GM19438 (cell line): ENCODE results near the gene DGLUCY.
"Not testable (repeated sequence)": the region's sequence is repeated elsewhere in the genome, so short reads cannot be mapped to it uniquely, and the experiment has no call there.

Experiments used
- ATAC-seq: cut with Tn5 transposase; IDR thresholded peaks from one replicate; pipeline ENCODE4 v1.9.1; 2021; ENCODE audit warnings: low read depth; ENCODE audit not compliant: unreplicated experiment

The DGLUCY gene

DNA sequence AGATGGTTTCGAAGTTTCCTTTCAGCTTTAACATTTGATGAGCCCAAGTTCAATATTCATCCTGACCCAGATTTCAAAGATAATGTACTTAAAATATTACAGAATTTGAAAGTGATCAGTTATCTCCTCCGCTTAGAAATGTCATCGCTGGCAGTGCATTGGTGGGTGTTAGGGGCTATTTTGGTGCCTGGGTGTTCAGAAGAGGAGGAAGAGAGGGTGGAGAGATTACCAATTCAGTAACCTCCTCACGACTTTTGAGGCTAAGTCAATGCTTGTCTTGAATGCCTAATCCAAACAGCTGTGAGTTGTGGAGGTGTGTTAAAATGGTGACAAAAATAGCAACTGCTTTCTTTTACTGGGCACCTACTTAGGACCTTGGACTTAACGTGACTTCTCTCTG, 13.8 kb upstream of the DGLUCY start:
- no peak for ATAC-seq

DNA sequence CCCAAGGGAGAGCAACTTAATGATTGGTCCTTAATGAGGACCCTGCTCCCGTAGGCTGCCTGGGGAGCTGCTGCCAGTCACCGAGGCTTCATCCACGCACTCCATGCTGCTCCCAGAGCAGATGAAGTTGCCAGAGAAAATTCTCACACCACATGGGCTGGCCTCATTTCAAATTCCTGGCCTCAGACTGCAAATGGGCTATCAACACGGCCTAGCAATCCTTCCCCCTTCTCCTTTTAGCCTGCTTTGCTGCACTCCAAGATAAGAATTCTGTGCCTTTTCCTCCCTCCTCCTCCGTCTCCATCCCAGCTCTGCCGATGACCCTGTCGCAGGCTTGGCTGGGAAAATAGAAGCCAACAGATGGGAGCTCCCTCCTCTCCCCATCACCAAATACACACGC, 10.8 kb upstream of the DGLUCY start:
- ATAC-seq = no peak

DNA sequence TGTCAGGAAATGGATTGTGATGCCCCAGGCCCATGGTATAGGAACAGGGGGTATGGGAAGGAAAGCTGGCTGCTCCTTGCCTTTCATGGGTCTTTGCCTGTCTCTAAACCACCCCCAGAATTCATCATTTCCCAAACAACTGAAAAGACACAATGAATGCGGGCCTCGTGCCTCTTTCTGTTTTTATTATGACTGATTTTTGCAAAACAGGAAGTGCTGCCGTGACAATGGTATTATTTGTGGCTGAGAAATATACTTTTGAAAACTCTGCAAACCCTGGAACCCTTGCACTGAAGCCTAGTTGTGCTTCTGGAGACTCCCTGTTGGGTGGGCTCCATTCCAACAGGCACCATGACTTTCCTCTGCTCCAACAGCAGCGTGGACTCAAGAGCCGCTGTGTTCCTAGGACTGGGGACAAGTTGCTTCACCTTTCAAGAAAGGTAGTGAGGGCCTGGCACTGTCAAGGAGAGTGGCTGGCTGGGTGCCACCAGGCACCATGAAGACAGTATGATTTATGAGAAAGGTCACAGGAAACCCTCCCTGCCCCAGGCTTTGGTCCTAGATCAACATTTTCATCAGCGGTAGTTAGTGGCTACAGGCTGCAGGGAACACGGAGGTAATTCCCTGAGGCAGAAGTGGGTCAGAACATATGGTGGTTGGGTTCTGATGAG, 4.8 kb upstream of the DGLUCY start:
- no peak for ATAC-seq

DNA sequence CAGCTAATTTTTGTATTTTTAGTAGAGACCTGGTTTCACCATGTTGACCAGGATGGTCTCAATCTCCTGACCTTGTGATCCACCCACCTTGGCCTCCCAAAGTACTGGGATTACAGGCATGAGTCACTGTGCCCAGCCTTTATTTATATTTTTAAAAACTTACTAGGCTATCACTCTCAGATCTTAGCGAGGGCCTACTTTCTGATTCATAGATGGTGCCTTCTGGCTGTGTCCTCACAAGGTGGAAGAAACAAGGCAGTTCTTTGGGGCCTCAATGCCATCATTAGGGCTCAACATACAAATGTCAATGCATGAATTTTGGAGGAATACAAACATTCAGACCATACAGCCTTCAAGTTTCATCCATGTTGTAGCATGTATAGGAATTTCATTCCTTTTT, 2.4 kb upstream of the DGLUCY start:
- no peak for ATAC-seq

DNA sequence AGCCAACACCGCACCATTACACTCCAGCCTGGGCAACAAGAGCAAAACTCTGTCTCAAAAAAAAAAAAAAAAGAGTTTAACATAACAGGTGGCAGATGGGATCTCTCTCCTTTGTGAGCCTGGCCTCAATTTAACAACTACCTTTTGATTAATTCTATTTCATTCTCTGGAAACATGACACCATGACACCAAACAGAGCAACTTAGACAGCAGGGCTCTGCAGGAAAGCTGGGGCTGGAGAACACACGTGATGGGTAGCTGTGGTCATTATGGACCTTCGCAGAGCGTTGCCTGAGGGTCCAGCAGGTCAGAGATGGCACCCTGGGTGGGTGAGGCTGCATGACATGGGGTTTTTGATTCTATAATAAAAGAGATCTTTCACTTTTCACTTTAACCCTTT, 1.7 kb upstream of the DGLUCY start:
- no peak for ATAC-seq

DNA sequence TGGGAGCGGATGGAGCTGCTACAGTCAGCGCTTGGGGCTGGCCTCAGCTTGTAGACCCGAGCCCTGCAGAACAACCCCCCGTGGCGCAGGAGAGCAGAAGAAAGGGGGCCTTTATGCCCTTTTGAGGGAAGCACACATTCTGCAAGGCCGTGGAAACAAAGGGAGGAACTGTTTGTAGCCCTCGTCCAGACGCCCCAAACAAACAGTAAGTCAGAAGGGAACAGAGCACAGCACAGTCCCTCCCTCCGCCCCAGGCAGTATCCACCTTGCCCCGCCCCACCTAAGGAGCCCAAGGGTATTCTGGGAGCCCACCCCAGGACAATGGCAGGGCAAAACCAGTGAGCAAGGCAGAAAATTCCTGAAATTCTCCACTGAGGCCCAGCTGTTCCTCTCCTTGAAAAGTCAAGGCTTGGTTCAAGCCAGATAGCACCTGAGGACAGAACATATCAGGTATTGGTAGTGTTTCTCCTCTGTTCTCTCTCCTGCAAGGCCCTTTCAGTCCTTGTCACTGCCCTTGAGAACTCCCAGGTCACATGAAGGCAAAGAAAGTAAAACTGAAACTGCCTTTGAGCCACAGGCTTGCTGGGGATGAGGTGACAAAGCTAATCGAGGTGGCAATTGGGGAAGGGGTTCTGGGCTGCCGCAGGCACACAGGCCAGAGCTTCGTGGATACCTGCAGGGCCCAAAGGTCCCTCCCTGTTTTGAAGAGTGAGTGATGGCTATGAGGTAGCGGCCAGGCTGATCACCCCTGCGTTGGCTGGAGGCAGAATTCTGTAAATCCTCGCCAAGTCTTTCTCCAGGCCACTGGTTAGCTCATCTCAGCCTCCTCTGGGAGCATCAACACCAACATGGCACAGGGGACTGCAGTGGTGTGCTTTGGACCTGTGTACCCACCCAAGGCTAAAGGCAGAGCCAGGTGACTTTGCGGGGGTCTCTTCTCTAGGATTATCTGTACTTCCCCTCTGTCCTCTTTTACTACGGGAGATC, 499 bp downstream of the DGLUCY start:
- ATAC-seq = peak; percentile 80

DNA sequence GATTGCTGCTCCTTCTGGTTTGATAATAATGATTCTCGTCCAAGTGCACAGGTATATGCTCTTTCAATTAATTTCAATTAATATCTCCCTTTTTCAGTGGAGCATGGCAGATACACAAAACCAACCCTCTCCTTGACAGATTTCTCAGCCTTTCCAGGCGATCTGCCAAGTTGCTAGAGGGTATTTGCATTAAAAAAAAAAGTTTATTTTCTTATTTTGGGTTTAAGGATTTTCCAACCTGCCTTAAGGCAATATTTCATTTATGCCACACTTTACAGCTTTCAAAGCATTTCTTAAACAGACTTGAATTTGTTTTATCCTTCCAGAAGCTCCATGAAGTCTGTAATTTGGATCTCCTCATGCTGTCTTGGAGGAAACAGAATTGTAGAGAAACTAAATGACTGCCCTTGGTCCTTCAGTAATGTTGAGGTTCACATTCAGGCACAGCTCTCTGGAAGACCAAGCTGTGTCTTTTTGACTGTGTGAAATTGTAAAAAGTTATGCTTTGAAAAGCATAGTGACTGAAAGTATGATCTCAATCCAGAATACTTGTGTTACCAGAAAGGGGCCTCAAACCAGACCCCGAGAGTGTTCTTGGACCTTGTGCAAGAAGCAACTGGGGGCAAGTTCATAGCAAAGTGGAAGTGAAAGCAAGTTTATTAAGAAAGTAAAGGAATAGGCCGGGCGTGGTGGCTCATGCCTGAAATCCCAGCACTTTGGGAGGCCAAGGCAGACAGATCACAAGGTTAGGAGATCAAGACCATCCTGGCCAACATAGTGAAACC, 2.3 kb downstream of the DGLUCY start:
- no peak for ATAC-seq

DNA sequence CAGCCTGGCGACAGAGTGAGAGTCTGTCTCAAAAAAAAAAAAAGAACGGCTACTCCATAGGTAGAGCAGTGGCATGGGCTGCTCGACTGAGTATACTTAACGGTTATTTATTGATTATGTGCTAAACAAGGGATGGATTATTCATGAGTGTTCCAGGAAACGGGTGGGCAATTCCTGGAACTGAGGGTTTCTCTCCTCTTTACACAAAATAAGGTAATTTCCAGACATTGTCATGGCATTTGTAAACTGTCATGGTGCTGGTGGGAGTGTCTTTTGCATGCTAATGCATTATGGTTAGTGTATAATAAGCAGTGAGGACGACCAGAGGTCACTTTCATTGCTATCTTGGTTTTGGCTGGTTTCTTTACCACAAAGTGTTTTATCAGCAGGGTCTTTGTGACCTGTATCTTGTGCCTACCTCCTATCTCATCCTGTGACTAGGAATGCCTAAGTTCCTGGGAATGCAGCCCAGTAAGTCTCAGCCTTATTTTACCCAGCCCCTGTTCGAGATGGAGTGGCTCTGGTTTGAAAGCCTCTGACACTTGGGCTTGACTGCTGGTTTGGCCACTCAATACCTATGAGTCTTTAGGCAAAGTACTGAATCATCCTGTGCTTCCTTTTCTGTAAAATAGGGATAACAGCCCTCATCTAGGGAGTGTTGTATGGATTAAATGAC, 3.2 kb downstream of the DGLUCY start:
- ATAC-seq = no peak

DNA sequence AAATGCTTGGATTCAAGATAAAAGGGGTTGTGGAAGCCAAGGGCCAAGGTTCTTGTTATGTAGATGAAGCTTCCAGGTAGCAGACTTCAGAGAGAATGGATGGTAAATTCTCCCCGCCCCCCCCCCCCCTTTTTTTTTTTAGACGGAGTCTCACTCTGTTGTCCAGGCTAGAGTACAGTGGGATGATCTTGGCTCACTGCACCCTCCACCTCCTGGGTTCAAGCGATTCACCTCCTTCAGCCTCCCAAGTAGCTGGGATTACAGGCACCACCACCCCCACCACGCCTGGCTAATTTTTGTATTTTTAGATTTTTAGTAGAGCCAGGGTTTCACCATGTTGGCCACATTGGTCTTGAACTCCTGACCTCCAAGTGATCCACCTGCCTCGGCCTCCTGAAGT, 4.1 kb downstream of the DGLUCY start:
- ATAC-seq = no peak

DNA sequence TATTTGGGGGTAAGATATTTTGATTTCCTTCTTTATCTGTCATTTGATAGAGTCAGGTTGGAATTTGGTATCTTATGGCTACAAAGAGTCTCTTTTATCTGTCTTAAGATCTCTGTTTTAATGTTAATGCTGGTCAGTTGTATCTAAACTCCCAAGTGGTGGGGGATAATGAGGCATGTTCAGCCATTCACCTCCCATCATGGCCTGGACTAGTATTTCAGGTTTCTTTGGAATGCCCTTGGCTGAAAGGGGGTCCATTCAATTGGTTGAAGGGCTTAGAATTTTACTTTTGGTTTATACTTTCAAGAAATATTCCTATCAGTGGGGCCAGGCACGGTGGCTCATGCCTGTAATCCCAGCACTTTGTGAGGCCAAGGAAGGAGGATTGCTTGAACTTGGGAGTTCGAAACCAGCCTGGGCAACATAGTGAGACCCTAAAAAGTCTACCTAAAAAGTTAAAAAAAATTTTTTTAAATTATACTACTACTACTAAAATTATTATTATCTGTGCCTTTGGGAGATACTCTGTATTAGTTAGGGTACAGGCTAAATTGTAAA, 4.7 kb downstream of the DGLUCY start:
- no peak for ATAC-seq

DNA sequence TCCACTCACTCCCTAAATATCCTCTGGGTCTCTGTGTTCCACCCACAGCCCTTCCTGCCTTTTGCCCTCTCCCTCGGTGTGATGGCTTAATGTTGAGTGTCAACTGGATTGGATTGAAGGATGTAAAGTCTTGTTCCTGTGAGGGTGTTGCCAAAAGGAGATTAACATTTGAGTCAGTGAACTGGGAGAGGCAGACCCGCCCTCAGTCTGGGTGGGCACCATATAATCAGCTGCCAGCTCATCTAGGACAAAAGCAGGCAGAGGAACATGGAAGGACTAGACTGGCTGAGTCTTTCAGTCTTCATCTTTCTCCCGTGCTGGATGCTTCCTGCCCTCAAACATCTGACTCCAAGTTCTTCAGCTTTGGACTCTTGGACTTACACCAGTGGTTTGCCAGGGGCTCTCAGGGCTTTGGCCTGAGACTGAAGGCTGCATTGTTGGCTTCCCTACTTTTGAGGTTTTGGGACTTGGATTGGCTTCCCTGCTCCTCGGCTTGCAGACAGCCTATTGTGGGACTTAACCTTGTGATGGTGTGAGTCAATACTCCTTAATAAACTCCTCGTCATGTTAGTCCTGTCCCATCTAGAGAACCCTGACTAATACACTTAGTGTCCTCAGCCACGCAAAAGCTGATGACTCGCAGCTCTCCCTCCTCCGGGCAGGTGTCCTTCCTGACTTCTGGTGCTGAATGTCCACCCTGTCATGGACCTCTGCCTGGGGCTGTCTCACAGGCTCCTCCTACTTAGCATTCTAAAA, 5.9 kb downstream of the DGLUCY start:
- ATAC-seq = no peak

DNA sequence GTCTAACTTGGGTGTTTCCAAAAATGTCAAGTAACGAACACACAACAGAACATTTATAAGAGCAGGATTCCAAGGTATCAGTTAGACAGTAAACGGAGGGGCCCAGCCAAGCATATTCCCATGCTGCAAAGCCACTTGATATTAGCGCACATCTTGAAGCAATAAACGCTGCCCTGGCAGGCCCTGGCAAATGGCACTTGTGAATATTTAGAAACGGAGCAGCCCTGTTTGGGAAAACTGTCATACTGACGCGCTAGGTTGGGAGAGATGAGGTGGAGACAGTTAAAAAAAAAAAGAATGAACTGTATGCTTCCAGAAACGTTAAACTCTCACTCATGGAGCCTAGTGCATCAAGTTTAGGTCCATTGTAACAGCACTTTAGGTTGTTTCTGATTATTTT, 9.3 kb downstream of the DGLUCY start:
- no peak for ATAC-seq

DNA sequence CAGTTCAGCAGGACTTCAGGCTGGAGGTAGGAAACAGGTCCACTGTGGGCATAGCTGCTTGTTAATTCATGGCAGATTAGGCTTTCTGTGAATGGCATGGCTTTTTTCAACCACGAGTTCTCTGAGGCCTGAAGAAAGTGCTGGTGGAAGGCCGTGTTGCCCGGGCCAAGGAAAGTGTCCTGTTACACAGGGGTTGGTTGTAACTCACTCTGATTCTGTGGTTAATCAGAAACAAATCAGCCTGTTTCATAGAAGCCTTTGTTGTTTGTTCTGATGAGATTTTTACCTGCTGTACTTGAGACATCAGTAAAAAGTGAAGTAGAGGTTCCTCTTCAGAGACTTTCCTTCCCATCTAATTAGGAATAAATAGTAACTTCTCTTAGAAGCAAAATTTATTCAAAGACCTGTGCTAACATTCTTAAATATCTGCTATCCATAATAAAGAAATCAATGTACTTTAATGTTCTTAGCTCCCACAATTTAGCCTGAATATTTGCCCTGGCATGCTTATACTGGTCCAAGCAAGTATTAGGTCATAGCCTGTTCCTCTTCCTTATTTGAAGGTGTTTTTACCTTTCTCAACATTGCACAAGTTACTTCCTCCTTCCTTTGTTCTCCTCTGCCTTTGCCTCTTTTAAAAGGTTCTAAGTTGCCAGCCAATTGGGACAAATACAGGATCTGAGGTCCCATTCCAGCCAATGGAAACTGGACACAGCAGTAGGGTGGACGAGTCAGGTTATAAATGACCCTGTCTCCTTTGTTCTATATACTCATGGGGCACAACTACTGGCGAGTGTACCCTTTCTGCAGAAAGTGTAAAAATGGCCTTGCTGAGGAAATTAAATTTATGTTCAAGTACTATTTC, 10.8 kb downstream of the DGLUCY start:
- not testable (repeated sequence) for ATAC-seq

DNA sequence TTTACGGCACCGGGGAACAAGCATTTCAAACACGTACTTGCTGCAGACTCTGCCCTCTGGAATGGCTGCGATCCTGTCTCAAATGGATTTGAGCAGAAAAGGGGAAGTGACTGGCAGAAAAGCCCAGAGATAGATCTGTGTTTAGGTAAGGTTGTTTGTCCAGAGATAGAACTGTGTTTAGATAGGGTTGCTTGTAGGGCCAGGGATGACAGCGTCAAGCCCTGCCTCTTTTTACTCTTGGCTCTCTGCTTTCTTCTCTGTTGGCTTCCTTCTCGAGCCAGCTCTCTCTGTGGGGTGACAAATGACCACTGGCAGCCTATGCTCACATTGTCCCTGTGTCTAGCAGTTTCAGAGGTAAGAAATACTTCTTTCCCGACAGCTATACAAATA, 11.4 kb downstream of the DGLUCY start:
- ATAC-seq = no peak

DNA sequence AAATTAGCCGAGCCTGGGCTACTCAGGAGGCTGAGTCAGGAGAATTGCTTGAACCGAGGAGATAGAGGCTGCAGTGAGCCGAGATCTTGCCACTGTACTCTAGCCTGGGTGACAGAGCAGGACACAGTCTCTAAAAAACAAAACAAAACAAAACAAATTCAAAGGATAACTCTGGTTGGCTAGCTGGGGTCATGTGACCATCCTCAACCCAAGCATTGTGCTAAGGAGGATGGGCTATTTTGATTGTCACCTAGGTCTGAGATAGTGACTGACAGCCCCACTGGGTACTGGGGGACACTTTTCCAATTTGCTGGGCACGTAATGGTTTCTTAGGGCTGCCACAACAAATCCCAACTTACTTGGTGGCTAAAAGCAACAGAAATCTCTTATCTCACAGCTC, 11.9 kb downstream of the DGLUCY start:
- ATAC-seq = no peak

DNA sequence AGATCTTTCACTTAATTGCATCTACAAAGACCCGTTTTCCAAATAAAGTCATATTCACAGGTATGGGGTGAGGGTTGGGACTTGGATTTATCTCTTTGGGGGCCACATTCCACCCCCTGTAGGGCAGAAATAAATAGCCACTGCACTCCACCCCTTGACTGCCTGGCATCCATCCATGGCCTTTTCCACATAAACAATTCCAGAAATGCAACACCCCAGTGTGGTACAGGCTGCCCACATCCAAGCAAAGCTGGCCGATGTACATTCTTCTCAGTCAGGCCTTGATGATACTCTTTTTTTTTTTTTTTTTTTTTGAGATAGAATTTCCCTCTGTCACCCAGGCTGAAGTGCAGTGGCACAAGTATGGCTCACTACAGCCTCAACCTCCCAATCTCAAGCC, 12.9 kb downstream of the DGLUCY start:
- no peak for ATAC-seq

DNA sequence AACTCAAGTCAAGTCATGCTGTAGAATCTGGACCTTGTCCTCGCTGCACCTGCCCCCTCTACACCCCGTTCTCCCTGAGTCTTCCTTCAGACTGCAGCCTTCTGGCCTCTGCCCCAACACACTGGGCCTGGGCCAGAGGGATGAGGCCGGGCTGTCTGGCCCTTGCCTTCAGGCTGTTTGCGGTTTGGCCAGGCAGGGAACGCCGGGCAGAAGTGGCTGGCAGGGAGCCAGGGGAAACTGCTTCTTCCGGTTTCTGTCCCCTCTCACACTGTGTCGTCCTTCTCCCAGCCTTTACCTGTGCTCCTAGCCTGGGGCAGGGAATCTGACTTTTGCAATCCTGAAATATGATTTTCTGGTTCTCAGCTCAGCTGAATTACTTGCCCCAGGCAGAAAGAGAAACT, 13.5 kb downstream of the DGLUCY start:
- ATAC-seq = no peak

DNA sequence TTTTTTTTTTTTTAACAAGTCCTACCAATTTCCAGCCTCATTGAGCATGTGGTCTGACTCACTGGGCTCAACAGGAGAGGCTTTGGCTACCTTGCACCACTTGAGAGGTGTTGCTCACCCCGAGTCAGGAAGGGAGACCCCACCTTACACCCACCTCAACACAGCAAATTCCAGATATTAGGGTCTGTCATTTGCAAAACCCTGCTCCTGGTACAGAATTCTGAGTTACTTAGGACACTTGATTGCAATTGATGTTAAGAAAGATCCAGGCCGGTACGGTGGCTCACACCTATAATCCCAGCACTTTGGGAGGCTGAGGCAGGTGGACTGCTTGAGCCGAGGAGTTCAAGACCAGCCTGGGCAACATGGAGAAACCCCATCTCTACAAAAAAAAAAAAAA, 14.1 kb downstream of the DGLUCY start:
- no peak for ATAC-seq

DNA sequence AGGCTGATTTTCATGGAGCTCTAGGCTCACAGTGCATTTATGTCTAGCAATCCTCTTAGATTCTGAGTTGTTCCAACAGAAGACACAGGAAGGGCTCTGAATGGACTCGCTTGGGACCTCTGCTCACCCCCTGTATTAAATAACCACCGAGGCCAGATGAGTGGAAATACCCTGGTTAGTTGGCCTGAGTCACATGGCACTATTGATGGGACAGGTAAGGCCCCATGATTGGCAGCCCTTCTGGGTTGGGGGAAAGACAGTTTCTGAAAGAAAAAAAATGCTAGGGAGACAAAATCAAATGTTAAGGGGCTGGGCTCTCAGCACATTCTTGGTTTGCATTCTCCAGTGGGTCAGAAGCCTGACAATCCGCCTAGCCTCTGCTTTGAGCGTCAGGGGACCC, 14.8 kb downstream of the DGLUCY start:
- ATAC-seq = no peak
